ENCODE results near the gene BABAM2.

The BABAM2 gene

GRCh38 chr2:27989149-27989548 is 98.6 kb downstream of the BABAM2 start:
- no peak overlapping the region for H3K9ac ChIP-seq (ENCODE audit: low read length)
- H3K27me3 ChIP-seq (ENCODE audit: control insufficient read depth in 1 of 2, insufficient read depth in 2 of 2, low read length in 2 of 2): no peaks in the 10 kb centered on the region
- peaks cover 7% of the 10 kb centered on the region for H3K4me1 ChIP-seq (ENCODE audit: insufficient read depth, low read length)
- no peak overlapping the region for H3K4me3 ChIP-seq (ENCODE audit: low read depth in 1 of 2, low read length in 2 of 2)
- no peaks in the 10 kb centered on the region for H3K36me3 ChIP-seq (ENCODE audit: insufficient read depth, low read length)
- H3K27ac ChIP-seq (ENCODE audit: low read depth, low read length): no peak overlapping the region
- H3K9me3 ChIP-seq (ENCODE audit: low read length): no peaks in the 10 kb centered on the region

DNA sequence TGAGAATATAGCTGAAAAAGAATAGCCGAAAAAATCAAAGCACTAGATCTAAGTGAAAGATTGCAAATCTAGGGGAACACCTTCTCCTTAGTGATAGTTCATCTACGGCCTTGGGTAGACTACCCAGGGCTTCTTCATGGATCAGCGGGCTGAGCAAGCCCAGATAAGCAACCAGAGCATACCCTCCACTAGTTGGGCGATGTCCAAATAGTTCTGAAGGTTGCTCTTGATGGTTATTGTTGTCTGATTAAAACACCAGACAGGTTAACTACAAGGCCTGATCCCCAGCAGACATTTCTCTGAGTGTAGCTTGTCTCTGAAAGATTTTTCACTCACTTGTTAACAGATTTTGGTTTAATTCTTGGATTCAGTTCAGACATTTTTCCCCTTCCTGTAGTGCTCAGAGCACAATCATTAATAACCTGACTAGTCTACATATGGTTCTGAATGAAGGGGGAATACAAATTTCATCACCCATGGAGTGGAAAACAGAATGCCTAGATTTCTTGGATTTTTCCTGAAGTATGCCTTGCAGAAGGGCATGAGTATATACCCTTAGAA is 99.6 kb downstream of the BABAM2 start:
- H3K4me1 ChIP-seq (ENCODE audit: insufficient read depth, low read length): peaks cover 7% of the 10 kb centered on the region
- no peaks in the 10 kb centered on the region for H3K36me3 ChIP-seq (ENCODE audit: insufficient read depth, low read length)
- H3K9me3 ChIP-seq (ENCODE audit: low read length): no peaks in the 10 kb centered on the region
- no peak overlapping the region for H3K9ac ChIP-seq (ENCODE audit: low read length)
- no peaks in the 10 kb centered on the region for H3K27me3 ChIP-seq (ENCODE audit: control insufficient read depth in 1 of 2, insufficient read depth in 2 of 2, low read length in 2 of 2)
- no peak overlapping the region for H3K4me3 ChIP-seq (ENCODE audit: low read depth in 1 of 2, low read length in 2 of 2)
- no peak overlapping the region for H3K27ac ChIP-seq (ENCODE audit: low read depth, low read length)

DNA sequence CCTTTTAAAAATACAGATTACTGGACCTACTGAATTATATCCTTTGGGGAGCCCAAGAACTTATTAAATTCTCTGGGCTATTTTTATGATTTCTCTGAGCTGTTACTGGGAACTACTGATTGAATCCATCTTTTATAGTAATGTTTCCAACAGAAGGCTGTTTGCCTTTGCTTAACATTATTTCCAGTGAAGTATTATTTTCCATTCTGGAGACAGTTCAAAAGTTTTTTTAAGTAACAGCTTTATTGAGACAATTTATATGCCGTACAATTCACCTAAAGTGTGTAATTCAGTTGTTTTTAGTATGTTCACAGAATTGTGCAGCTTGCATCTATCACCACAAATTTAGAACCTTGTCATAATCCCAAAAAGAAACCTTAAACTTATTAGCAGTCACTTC is 100.6 kb downstream of the BABAM2 start:
- no peak overlapping the region for H3K4me3 ChIP-seq (ENCODE audit: low read depth in 1 of 2, low read length in 2 of 2)
- peaks cover 7% of the 10 kb centered on the region for H3K4me1 ChIP-seq (ENCODE audit: insufficient read depth, low read length)
- H3K9me3 ChIP-seq (ENCODE audit: low read length): no peaks in the 10 kb centered on the region
- H3K36me3 ChIP-seq (ENCODE audit: insufficient read depth, low read length): no peaks in the 10 kb centered on the region
- no peak overlapping the region for H3K27ac ChIP-seq (ENCODE audit: low read depth, low read length)
- no peak overlapping the region for H3K9ac ChIP-seq (ENCODE audit: low read length)
- H3K27me3 ChIP-seq (ENCODE audit: control insufficient read depth in 1 of 2, insufficient read depth in 2 of 2, low read length in 2 of 2): no peaks in the 10 kb centered on the region

DNA sequence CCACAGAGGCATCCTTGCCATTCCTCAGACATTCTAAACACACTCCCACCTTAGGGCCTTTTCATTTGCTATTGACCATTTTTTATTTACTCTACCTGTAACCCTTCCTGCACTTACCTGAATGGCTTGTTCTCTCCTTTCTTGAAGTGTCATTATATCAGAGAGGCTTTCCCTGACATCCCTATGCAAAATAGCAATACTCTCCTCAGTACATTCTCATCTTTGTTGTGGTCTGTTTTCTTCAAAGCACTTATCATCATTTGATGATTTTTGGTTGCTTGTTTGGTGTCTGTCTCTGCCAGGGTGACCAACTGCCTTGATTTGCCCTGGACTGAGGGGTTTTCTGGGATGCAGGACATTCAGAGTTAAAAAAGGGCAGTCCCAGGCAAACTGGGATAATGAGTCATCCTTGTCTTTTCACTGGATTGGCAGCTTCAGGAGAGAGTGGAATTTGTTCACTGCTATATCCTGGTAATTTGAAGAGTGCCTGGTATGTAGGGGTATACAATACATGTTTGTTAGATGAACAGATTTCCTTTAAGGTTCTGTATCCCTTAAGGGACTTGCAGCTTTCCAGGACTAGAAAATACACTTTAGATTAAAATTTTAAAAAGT is 102.4 kb downstream of the BABAM2 start:
- no peak overlapping the region for H3K4me3 ChIP-seq (ENCODE audit: low read depth in 1 of 2, low read length in 2 of 2)
- H3K9ac ChIP-seq (ENCODE audit: low read length): no peak overlapping the region
- peaks cover 7% of the 10 kb centered on the region for H3K4me1 ChIP-seq (ENCODE audit: insufficient read depth, low read length)
- no peaks in the 10 kb centered on the region for H3K9me3 ChIP-seq (ENCODE audit: low read length)
- H3K27ac ChIP-seq (ENCODE audit: low read depth, low read length): no peak overlapping the region
- no peaks in the 10 kb centered on the region for H3K36me3 ChIP-seq (ENCODE audit: insufficient read depth, low read length)
- no peaks in the 10 kb centered on the region for H3K27me3 ChIP-seq (ENCODE audit: control insufficient read depth in 1 of 2, insufficient read depth in 2 of 2, low read length in 2 of 2)

DNA sequence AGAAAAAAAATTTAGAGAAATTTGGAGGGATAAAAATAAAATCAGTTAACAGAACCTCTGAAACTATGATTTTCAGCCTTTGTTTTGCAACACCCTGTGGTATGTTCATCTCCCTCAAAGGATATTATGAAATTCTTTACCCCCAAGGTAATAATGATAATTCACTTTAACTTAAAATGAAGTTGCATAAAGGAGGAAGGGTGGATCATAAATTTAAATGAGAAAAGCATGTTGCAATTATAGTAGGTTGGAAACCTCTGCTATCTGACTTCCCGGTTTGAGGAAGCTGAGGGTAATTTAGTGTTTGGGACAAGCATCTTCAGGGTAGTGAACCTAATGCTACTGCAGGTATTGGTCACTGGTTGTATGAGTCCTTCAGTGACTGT is 102.9 kb downstream of the BABAM2 start:
- Histone ChIP-seq H3K9me3 (ENCODE audit: low read length) (no peaks in the 10 kb centered on the region), H3K27ac (ENCODE audit: low read depth, low read length) (no peak overlapping the region), H3K27me3 (ENCODE audit: control insufficient read depth in 1 of 2, insufficient read depth in 2 of 2, low read length in 2 of 2) (no peaks in the 10 kb centered on the region), H3K4me1 (ENCODE audit: insufficient read depth, low read length) (peaks cover 7% of the 10 kb centered on the region), H3K9ac (ENCODE audit: low read length) (no peak overlapping the region), H3K4me3 (ENCODE audit: low read depth in 1 of 2, low read length in 2 of 2) (no peak overlapping the region), H3K36me3 (ENCODE audit: insufficient read depth, low read length) (no peaks in the 10 kb centered on the region)

DNA sequence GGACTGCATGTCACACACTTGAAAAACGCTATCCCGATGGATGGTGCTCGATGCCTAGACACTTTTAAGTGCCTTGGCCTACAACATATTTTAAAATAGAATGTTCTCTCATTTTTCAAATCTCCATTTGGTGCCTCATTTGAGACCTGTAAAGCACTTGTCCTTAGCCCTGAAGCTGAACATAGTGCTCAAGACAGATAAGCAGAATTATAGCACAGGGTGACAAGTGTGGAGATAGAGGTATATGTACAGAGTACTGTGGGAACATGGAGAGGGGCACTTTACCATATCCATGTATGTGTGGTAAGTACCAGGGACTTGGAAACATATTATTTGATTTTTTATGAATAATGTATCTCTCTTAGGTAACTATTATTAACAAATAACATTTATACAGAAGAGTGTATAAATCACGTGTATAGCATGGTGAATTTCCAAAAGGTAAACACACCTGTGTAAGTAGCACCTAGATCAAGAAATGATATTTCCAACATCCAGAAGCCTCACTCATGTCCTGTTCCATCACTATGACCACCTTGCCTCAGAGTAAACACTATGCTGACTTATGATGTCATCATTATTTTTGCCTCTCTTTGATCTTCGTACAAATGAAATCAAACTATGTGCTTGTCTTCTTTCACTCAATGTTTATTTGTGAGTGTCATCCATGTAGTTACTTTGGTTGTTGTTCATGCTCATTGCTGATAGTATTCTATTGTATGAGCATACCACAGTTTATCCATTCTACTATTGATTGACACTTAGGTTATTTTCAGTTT is 103.6 kb downstream of the BABAM2 start:
- Histone ChIP-seq H3K27ac (ENCODE audit: low read depth, low read length) (no peak overlapping the region), H3K4me3 (ENCODE audit: low read depth in 1 of 2, low read length in 2 of 2) (no peak overlapping the region), H3K9ac (ENCODE audit: low read length) (no peak overlapping the region), H3K27me3 (ENCODE audit: control insufficient read depth in 1 of 2, insufficient read depth in 2 of 2, low read length in 2 of 2) (no peaks in the 10 kb centered on the region), H3K9me3 (ENCODE audit: low read length) (no peaks in the 10 kb centered on the region), H3K36me3 (ENCODE audit: insufficient read depth, low read length) (no peaks in the 10 kb centered on the region), H3K4me1 (ENCODE audit: insufficient read depth, low read length) (peaks cover 7% of the 10 kb centered on the region)

DNA sequence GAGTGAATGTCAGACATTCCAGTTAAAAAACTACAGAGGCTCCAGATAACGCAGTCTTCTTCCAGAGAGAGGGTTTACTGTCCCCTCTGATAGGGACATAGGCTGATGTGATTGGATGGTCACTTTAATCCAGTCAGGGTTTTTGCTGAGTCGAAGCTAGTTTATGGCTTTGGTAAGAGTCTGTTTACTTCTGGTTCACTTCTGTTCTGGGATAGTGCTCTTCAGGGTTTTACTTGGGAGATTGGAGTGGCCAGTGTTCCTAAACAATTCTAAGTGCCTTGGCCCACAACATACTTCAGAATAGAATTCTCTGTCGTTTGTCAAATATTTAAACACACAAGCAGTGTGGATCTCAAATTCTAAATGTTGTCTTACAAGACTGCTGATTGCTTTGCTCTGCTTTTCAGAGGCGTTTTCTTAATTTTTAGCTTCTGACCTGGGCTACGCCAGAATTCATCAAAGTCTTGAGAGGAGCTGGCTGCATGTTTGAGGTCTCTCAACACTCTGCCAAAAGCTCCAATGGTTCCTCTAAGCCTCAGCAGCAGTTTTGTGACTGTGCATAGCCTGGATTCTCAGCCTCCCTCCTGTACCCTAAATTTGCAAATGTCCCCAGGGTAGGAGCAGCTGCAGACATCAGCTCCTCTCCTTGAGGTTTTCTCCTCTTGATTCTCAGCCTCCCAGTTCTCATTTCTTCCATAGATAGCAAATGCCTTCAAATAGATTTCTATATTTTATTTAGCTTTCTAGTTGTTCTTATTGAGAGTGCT is 105.8 kb downstream of the BABAM2 start:
- Histone ChIP-seq H3K36me3 (ENCODE audit: insufficient read depth, low read length) (no peaks in the 10 kb centered on the region), H3K9me3 (ENCODE audit: low read length) (no peaks in the 10 kb centered on the region), H3K4me1 (ENCODE audit: insufficient read depth, low read length) (peaks cover 4% of the 10 kb centered on the region), H3K4me3 (ENCODE audit: low read depth in 1 of 2, low read length in 2 of 2) (no peak overlapping the region), H3K27me3 (ENCODE audit: control insufficient read depth in 1 of 2, insufficient read depth in 2 of 2, low read length in 2 of 2) (no peaks in the 10 kb centered on the region), H3K27ac (ENCODE audit: low read depth, low read length) (no peak overlapping the region), H3K9ac (ENCODE audit: low read length) (no peak overlapping the region)

- Histone ChIP-seq H3K4me3 (ENCODE audit: low read depth in 1 of 2, low read length in 2 of 2) (no peak overlapping the region), H3K9me3 (ENCODE audit: low read length) (no peaks in the 10 kb centered on the region), H3K27ac (ENCODE audit: low read depth, low read length) (no peak overlapping the region), H3K4me1 (ENCODE audit: insufficient read depth, low read length) (no peaks in the 10 kb centered on the region), H3K27me3 (ENCODE audit: control insufficient read depth in 1 of 2, insufficient read depth in 2 of 2, low read length in 2 of 2) (no peaks in the 10 kb centered on the region), H3K36me3 (ENCODE audit: insufficient read depth, low read length) (no peaks in the 10 kb centered on the region), H3K9ac (ENCODE audit: low read length) (no peak overlapping the region)
Measured at GRCh38 chr2:28000287-28000686, 109.8 kb downstream of the BABAM2 start.

DNA sequence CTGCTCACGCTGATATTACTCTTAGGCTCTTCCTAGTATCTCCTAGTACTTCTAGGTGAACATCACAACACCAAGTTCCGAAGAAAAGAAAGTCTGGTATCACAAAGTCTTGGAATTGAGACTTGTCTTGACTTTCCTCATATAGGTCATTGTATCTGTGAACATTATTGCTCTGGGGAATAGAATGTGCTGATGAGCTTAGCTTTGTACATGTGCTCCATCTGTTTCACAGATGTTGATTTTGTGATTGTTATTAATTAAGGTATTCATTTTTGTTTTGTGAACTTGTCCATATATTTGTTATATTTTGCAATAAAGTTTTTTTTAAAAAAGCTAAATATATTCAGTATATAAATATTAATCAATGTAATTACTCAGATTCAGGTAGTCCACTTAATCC is 111.7 kb downstream of the BABAM2 start:
- no peaks in the 10 kb centered on the region for H3K9me3 ChIP-seq (ENCODE audit: low read length)
- H3K27ac ChIP-seq (ENCODE audit: low read depth, low read length): no peak overlapping the region
- no peaks in the 10 kb centered on the region for H3K27me3 ChIP-seq (ENCODE audit: control insufficient read depth in 1 of 2, insufficient read depth in 2 of 2, low read length in 2 of 2)
- no peaks in the 10 kb centered on the region for H3K36me3 ChIP-seq (ENCODE audit: insufficient read depth, low read length)
- H3K4me3 ChIP-seq (ENCODE audit: low read depth in 1 of 2, low read length in 2 of 2): no peak overlapping the region
- H3K9ac ChIP-seq (ENCODE audit: low read length): no peak overlapping the region
- H3K4me1 ChIP-seq (ENCODE audit: insufficient read depth, low read length): no peaks in the 10 kb centered on the region

DNA sequence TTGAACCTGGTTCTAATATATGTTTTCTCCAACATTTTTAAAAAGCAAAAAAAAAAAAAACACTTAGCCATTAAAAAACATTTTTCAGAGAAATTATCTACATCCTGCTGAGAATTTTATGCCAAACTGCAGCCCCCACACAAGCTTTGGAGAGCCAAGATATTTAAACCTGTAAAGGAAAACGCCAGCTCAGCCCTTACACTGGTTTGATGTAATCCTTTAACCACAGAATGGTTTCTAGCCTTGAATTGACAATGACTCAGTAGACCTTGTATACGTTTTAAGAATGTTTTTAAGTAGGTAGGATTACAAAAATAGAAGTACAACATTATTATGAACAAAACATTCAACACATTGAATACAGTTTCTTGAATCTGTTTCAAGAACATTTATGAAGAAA is 113.6 kb downstream of the BABAM2 start:
- H3K27ac ChIP-seq (ENCODE audit: low read depth, low read length): no peak overlapping the region
- no peak overlapping the region for H3K9ac ChIP-seq (ENCODE audit: low read length)
- no peaks in the 10 kb centered on the region for H3K36me3 ChIP-seq (ENCODE audit: insufficient read depth, low read length)
- no peaks in the 10 kb centered on the region for H3K9me3 ChIP-seq (ENCODE audit: low read length)
- no peak overlapping the region for H3K4me3 ChIP-seq (ENCODE audit: low read depth in 1 of 2, low read length in 2 of 2)
- no peaks in the 10 kb centered on the region for H3K4me1 ChIP-seq (ENCODE audit: insufficient read depth, low read length)
- H3K27me3 ChIP-seq (ENCODE audit: control insufficient read depth in 1 of 2, insufficient read depth in 2 of 2, low read length in 2 of 2): no peaks in the 10 kb centered on the region

GRCh38 chr2:28009732-28010131 is 119.2 kb downstream of the BABAM2 start:
- H3K27me3 ChIP-seq (ENCODE audit: control insufficient read depth in 1 of 2, insufficient read depth in 2 of 2, low read length in 2 of 2): no peaks in the 10 kb centered on the region
- H3K9me3 ChIP-seq (ENCODE audit: low read length): no peaks in the 10 kb centered on the region
- no peak overlapping the region for H3K4me3 ChIP-seq (ENCODE audit: low read depth in 1 of 2, low read length in 2 of 2)
- H3K36me3 ChIP-seq (ENCODE audit: insufficient read depth, low read length): no peaks in the 10 kb centered on the region
- H3K27ac ChIP-seq (ENCODE audit: low read depth, low read length): no peak overlapping the region
- no peak overlapping the region for H3K9ac ChIP-seq (ENCODE audit: low read length)
- H3K4me1 ChIP-seq (ENCODE audit: insufficient read depth, low read length): no peaks in the 10 kb centered on the region

Data from muscle layer of colon (tissue), 2 donors.